ENCODE measurements around the gene AGPS.

- TF ChIP-seq POLR2A (IDR thresholded peaks at IDR 0.05), result no peak
- no peak for TF ChIP-seq CTCF (IDR thresholded peaks at IDR 0.05)
These were observed 7.4 kb upstream of the AGPS start for GRCh38 chr2:177385151-177385550.
